ENCODE measurements around the gene RALY.
"Not testable (repeated sequence)": the region's sequence is repeated elsewhere in the genome, so short reads cannot be mapped to it uniquely, and the experiment has no call there.

Gene RALY

DNA sequence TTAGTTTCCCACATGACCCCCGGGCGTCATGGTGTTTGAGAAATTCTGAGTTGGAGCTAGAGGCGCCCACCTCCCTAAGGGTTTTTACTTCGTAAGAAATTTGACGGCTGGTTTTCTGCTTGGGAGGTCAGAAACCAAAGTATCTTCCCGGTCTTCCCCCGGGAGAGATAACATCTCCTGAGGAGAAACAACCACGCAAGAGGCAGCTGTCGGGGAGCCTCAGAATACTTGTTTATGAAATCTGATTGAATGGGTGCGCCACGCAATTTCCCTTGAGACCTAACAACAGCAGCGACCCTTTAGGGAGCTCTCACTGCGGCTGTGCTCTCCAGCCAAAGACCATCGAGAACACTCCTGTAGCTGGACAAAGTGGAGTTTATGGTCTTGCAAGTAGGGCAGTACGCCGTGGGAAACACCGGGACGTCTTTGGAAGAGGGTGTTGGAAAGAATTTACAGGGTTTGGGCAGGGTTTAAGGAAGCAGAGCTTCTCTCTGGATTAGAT is 118.9 kb downstream of the RALY start:
- Histone ChIP-seq H3K9me3 (ENCODE audit: control insufficient read depth, low read depth, low read length) (no peaks in the 10 kb centered on the region), H3K4me1 (ENCODE audit: control insufficient read depth, low read depth, low read length) (peaks cover 11% of the 10 kb centered on the region), H3K4me3 (ENCODE audit: low read length) (peak overlapping the region; percentile 92), H3K27me3 (ENCODE audit: control insufficient read depth, insufficient read depth, low read length) (no peaks in the 10 kb centered on the region), H3K9ac (ENCODE audit: low read length) (peak overlapping the region; percentile 98), H3K27ac (ENCODE audit: low read length) (peak overlapping the region; percentile 14), H3K36me3 (ENCODE audit: control insufficient read depth, low read depth, low read length) (peaks cover 16% of the 10 kb centered on the region)

DNA sequence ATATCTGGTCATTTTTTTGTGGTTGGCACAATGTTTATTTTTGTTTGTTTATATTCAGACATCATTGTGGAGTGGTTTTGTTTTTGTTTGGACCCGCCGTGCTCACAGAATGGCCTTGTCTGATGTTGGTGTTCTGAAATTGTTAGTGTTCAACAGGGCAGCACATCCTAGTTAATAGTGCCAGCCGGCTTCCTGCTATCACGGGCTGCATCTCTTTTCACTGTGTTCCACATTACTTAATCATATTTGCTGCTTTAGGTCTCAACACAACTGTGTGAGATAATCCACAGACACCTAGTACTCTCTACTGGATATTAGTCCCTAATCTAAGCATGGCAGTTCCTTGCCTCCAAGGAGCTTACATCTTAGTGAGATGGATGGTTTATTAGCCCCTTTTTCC is 121.1 kb downstream of the RALY start:
- Histone ChIP-seq H3K4me1 (ENCODE audit: control insufficient read depth, low read depth, low read length) (peaks cover 7% of the 10 kb centered on the region), H3K4me3 (ENCODE audit: low read length) (no peak overlapping the region), H3K27ac (ENCODE audit: low read length) (no peak overlapping the region), H3K9me3 (ENCODE audit: control insufficient read depth, low read depth, low read length) (no peaks in the 10 kb centered on the region), H3K9ac (ENCODE audit: low read length) (no peak overlapping the region), H3K27me3 (ENCODE audit: control insufficient read depth, insufficient read depth, low read length) (no peaks in the 10 kb centered on the region), H3K36me3 (ENCODE audit: control insufficient read depth, low read depth, low read length) (no peaks in the 10 kb centered on the region)

DNA sequence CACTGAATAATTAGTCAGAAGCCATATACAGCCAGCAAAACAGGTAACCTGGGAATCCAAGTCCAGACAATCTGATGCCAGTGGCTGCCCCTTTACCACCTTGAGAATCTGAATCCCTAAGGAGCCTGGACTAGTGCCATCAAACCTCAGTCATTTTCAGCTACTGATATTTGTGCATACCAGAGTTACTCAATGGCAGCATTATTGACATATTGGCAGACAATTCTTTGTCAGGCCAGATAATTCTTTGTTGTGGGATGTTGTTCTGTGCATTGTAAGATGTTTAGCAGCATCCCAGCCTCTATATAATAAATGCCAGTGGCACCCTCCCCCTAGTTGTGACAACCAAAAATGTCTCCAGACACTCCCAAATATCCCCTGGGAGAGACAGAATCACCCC is 121.5 kb downstream of the RALY start:
- Histone ChIP-seq H3K4me3 (ENCODE audit: low read length) (no peak overlapping the region), H3K4me1 (ENCODE audit: control insufficient read depth, low read depth, low read length) (peaks cover 5% of the 10 kb centered on the region), H3K9me3 (ENCODE audit: control insufficient read depth, low read depth, low read length) (no peaks in the 10 kb centered on the region), H3K36me3 (ENCODE audit: control insufficient read depth, low read depth, low read length) (no peaks in the 10 kb centered on the region), H3K27ac (ENCODE audit: low read length) (no peak overlapping the region), H3K27me3 (ENCODE audit: control insufficient read depth, insufficient read depth, low read length) (no peaks in the 10 kb centered on the region), H3K9ac (ENCODE audit: low read length) (no peak overlapping the region)

DNA sequence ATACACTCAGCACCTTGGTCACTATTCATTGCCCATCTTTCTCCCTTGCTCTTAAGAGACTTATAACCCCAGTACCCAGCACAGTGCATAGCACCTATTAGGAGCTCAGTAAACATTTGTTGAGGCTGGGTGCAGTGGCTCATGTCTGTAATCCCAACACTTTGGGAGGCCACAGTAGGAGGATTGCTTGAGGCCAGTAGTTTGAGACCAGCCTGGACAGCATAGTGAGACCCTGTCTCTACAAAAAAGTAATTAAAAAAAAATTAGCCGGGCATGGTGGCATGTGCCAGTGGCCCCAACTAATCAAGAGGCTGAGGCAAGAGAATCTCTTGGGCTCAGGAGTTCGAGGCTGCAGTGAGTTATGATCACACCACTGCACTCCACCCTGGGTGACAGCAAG is 126.5 kb downstream of the RALY start:
- no peak overlapping the region for H3K4me3 ChIP-seq (ENCODE audit: low read length)
- no peak overlapping the region for H3K27ac ChIP-seq (ENCODE audit: low read length)
- no peaks in the 10 kb centered on the region for H3K9me3 ChIP-seq (ENCODE audit: control insufficient read depth, low read depth, low read length)
- H3K36me3 ChIP-seq (ENCODE audit: control insufficient read depth, low read depth, low read length): no peaks in the 10 kb centered on the region
- H3K27me3 ChIP-seq (ENCODE audit: control insufficient read depth, insufficient read depth, low read length): no peaks in the 10 kb centered on the region
- H3K9ac ChIP-seq (ENCODE audit: low read length): no peak overlapping the region
- no peaks in the 10 kb centered on the region for H3K4me1 ChIP-seq (ENCODE audit: control insufficient read depth, low read depth, low read length)

DNA sequence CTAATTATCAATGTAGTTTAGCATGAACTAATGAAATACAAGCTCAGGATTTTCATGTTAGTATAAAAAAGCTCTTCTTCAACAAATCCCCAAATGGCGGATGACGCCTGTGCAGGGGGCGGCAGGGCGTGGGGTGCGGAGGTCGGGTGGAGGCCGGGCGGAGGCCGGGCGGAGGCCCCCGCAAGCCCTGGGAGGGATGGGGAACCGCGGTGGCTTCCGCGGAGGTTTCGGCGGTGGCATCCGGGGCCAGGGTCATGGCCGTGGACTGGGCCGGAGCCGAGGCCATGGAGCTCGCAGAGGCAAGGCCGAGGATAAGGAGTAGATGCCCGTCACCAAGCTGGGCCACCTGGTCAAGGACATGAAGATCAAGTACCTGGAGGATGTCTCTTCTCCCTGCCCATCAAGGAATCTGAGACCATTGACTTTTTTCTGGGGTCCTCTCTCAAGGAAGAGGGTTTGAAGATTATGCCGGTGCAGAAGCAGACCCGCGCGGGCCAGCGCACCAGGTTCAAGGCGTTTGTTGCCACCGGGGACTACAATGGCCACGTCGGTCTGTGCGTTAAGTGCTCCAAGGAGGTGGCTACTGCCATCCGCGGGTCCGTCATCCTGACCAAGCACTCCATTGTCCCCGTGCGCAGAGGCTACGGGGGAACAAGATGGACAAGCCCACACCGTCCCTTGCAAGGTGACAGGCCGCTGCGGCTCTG is 128.7 kb downstream of the RALY start:
- Histone ChIP-seq H3K9ac (ENCODE audit: low read length) (no peak overlapping the region), H3K27ac (ENCODE audit: low read length) (no peak overlapping the region), H3K4me3 (ENCODE audit: low read length) (no peak overlapping the region), H3K9me3 (ENCODE audit: control insufficient read depth, low read depth, low read length) (no peaks in the 10 kb centered on the region), H3K4me1 (ENCODE audit: control insufficient read depth, low read depth, low read length) (no peaks in the 10 kb centered on the region), H3K36me3 (ENCODE audit: control insufficient read depth, low read depth, low read length) (no peaks in the 10 kb centered on the region), H3K27me3 (ENCODE audit: control insufficient read depth, insufficient read depth, low read length) (no peaks in the 10 kb centered on the region)

DNA sequence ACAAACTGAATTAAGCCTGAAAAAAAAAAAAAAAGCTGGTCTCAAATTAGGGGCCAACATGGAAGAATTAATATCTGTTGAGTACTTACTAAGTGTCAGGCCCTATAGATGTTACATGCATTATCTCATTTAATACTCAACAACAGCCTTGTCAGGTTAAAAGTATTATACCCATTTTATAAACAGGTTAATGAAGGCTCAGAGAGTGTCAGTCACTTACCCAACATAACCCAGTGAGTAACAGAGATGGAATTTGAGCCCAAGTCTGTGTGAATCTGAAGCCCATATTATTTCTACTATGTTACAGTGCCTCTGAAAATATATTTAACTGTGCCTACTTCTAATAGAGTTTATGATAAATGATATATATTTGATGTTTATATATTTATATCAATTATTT is 129.6 kb downstream of the RALY start:
- Histone ChIP-seq H3K9ac (ENCODE audit: low read length) (no peak overlapping the region), H3K9me3 (ENCODE audit: control insufficient read depth, low read depth, low read length) (no peaks in the 10 kb centered on the region), H3K4me3 (ENCODE audit: low read length) (no peak overlapping the region), H3K36me3 (ENCODE audit: control insufficient read depth, low read depth, low read length) (no peaks in the 10 kb centered on the region), H3K4me1 (ENCODE audit: control insufficient read depth, low read depth, low read length) (no peaks in the 10 kb centered on the region), H3K27me3 (ENCODE audit: control insufficient read depth, insufficient read depth, low read length) (no peaks in the 10 kb centered on the region), H3K27ac (ENCODE audit: low read length) (no peak overlapping the region)

DNA sequence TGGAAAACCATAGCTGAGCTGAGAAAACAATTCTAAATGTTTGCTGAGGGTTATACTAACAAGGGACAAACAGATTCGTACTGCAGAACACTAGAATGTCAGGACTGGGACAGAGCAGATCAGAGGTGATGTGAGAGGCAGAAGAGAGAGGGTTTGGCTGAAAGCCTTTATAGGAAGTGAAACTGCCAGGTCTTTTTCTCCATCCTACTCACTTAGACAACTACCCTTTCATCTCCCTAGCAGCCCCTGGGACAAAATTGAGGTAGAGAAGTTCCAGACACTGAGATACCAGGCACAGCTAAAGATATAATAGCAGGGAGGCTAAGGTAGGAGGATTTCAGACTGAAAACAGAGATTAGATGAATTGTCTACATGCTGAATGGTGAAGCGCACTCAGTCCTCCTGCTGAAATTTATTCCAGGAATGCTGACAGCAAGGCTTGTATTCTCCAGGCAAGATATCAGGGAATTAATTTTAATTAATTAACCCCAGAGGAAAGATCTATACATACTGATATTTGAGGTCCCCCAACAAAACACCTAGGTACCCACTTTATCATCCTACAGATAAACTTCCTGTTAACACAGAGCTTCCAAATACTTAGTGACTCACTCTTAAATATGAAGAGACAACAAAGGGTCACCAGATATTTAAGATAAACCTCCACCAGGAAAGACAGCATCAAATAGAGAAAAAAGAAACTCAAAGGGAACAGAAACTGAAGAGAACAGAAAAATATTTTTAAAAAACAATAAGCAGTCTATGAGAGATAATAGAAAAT is 130.9 kb downstream of the RALY start:
- H3K4me3 ChIP-seq (ENCODE audit: low read length): no peak overlapping the region
- H3K27ac ChIP-seq (ENCODE audit: low read length): no peak overlapping the region
- no peaks in the 10 kb centered on the region for H3K27me3 ChIP-seq (ENCODE audit: control insufficient read depth, insufficient read depth, low read length)
- no peak overlapping the region for H3K9ac ChIP-seq (ENCODE audit: low read length)
- no peaks in the 10 kb centered on the region for H3K36me3 ChIP-seq (ENCODE audit: control insufficient read depth, low read depth, low read length)
- H3K4me1 ChIP-seq (ENCODE audit: control insufficient read depth, low read depth, low read length): no peaks in the 10 kb centered on the region
- no peaks in the 10 kb centered on the region for H3K9me3 ChIP-seq (ENCODE audit: control insufficient read depth, low read depth, low read length)

DNA sequence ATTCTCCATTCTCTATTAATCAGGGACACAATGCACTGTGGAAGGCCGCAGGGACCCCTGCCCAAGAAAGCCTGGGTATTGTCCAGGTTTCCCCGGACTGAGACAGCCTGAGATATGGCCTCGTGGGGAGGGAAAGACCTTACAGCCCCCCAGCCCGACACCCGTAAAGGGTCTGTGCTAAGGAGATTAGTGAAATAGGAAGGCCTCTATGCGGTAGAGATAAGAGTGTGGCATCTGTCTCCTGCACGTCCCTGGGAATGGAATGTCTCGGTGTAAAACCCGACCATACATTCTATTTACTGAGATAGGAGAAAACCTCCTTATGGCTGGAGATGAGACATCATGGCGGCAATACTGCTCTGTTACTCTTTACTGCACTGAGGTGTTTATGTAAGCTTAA is 134.1 kb downstream of the RALY start:
- Histone ChIP-seq H3K4me3 (ENCODE audit: low read length) (no peak overlapping the region), H3K4me1 (ENCODE audit: control insufficient read depth, low read depth, low read length) (no peaks in the 10 kb centered on the region), H3K9ac (ENCODE audit: low read length) (no peak overlapping the region), H3K36me3 (ENCODE audit: control insufficient read depth, low read depth, low read length) (no peaks in the 10 kb centered on the region), H3K9me3 (ENCODE audit: control insufficient read depth, low read depth, low read length) (no peaks in the 10 kb centered on the region), H3K27me3 (ENCODE audit: control insufficient read depth, insufficient read depth, low read length) (no peaks in the 10 kb centered on the region), H3K27ac (ENCODE audit: low read length) (no peak overlapping the region)

DNA sequence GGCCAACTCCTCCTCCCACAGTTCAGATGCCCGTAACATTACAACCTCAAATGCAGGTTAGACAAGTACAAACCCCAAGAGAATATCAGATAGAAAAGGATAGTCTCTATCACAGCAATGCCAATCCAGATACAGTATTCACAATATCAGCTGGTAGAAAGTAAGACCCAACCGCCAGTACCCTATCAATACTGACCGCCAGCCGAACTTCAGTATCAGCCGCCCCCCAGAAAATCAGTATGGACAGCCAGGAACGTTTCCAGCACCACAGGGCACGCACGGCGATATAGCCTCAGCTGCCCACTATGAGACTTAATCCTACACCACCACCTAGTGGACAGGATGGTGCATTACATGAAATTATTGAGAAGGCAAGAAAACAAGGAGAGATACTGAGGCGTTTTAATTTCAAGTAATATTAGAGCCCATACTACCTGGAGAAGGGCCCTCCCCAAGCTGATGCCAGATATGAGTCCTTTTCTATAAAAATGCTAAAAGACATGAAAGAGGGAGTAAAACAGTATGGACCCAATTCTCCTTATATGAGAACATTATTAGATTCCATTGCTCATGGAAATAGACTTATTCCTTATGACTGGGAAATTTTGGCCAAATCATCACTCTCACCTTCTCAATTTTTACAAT is 135.9 kb downstream of the RALY start:
- H3K36me3 ChIP-seq (ENCODE audit: control insufficient read depth, low read depth, low read length): no peaks in the 10 kb centered on the region
- H3K9me3 ChIP-seq (ENCODE audit: control insufficient read depth, low read depth, low read length): no peaks in the 10 kb centered on the region
- H3K27me3 ChIP-seq (ENCODE audit: control insufficient read depth, insufficient read depth, low read length): no peaks in the 10 kb centered on the region
- no peak overlapping the region for H3K9ac ChIP-seq (ENCODE audit: low read length)
- no peaks in the 10 kb centered on the region for H3K4me1 ChIP-seq (ENCODE audit: control insufficient read depth, low read depth, low read length)
- no peak overlapping the region for H3K27ac ChIP-seq (ENCODE audit: low read length)
- H3K4me3 ChIP-seq (ENCODE audit: low read length): no peak overlapping the region

DNA sequence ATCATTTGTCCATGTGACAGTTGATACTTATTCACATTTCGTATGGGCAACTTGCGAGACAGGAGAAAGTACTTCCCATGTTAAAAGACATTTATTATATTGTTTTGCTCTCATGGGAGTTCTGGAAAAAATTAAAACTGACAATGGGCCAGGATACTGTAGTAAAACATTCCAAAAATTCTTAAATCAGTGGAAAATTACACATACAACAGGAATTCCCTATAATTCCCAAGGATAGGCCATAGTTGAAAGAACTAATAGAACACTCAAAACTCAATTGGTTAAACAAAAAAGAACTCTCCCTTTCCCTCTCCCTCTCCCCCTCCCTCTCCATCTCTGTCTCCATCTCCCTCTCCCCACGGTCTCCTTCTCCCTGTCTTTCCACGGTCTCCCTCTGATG is 137.8 kb downstream of the RALY start:
- Histone ChIP-seq H3K27ac (ENCODE audit: low read length) (no peak overlapping the region), H3K36me3 (ENCODE audit: control insufficient read depth, low read depth, low read length) (no peaks in the 10 kb centered on the region), H3K9ac (ENCODE audit: low read length) (no peak overlapping the region), H3K9me3 (ENCODE audit: control insufficient read depth, low read depth, low read length) (no peaks in the 10 kb centered on the region), H3K4me1 (ENCODE audit: control insufficient read depth, low read depth, low read length) (no peaks in the 10 kb centered on the region), H3K4me3 (ENCODE audit: low read length) (no peak overlapping the region), H3K27me3 (ENCODE audit: control insufficient read depth, insufficient read depth, low read length) (no peaks in the 10 kb centered on the region)

DNA sequence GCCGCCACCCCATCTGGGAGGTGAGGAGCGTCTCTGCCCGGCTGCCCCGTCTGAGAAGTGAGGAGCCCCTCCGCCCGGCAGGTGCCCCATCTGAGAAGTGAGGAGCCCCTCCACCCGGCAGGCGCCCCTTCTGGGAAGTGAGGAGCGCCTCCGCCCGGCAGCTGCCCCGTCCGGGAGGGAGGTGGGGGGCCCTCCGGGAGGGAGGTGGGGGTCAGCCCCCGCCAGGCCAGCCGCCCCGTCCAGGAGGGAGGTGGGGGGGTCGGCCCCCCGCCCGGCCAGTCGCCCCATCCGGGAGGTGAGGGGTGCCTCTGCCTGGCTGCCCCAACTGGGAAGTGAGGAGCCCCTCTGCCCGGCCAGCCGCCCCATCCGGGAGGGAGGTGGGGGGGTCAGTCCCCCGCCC is 138.8 kb downstream of the RALY start:
- H3K36me3 ChIP-seq (ENCODE audit: control insufficient read depth, low read depth, low read length); H3K4me1 ChIP-seq (ENCODE audit: control insufficient read depth, low read depth, low read length); H3K9ac ChIP-seq (ENCODE audit: low read length); H3K27ac ChIP-seq (ENCODE audit: low read length); H3K9me3 ChIP-seq (ENCODE audit: control insufficient read depth, low read depth, low read length); H3K4me3 ChIP-seq (ENCODE audit: low read length); H3K27me3 ChIP-seq (ENCODE audit: control insufficient read depth, insufficient read depth, low read length): not testable (repeated sequence)

Measured in iPS-18a (cell line).